Stimulated activated CD4-positive, alpha-beta T cell treated with anti-CD3 and anti-CD28 coated beads, Interleukin-4, amount 100 ng/mL, for 4 hours (primary cell): Measurements from ENCODE around the gene VARS2.
"Not testable (repeated sequence)": the region's sequence is repeated elsewhere in the genome, so short reads cannot be mapped to it uniquely, and the experiment has no call there.

Experiments
- DNase-seq, 2 experiments: peaks; one replicate each; pipeline ENCODE4 v3.0.0-alpha.2; 2020

VARS2 gene

GRCh38 chr6:30966154-30966553 lies 52.1 kb downstream of the VARS2 start:
- no peak for DNase-seq

- not testable (repeated sequence) for DNase-seq
Observed at GRCh38 chr6:30969171-30969570, 55.1 kb downstream of the VARS2 start.

DNA sequence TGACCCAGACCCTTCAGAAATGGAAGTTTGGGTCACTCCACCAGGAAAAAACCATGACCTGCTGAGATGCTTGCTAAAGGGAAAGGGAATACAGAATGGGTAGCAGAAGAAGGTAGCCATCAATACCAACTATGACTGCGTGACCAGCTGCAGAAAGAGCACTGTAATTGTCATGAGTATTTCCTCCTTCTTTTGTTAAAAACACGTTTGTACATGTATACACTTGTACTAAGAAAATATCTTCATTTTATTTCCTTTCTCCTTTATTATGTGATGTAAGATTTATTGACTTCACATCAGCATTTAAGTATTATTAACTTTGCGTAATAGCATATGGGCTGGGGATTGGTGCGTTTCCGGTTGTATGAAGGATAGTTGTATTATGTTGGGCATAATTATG lies 56.9 kb downstream of the VARS2 start:
- no peak for DNase-seq

DNA sequence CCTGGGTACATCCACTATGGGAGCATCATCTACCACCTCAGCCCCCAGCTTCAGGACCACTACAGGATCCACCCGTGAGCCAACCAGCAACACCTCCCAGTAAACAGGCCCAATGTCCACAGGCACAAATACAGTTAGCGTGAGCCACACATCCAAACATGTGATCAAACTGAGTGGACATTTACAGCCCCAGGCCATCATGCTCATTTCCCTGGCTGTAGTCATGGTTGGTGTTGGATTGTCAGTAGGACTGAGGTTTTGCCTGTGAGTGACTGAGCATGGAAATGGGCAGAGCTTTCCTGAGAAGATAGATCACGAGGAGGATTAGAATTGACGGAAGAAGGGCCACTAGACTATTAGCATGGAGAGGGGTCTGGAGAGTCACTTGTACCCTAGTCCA lies 58.8 kb downstream of the VARS2 start:
- no peak for DNase-seq

DNA sequence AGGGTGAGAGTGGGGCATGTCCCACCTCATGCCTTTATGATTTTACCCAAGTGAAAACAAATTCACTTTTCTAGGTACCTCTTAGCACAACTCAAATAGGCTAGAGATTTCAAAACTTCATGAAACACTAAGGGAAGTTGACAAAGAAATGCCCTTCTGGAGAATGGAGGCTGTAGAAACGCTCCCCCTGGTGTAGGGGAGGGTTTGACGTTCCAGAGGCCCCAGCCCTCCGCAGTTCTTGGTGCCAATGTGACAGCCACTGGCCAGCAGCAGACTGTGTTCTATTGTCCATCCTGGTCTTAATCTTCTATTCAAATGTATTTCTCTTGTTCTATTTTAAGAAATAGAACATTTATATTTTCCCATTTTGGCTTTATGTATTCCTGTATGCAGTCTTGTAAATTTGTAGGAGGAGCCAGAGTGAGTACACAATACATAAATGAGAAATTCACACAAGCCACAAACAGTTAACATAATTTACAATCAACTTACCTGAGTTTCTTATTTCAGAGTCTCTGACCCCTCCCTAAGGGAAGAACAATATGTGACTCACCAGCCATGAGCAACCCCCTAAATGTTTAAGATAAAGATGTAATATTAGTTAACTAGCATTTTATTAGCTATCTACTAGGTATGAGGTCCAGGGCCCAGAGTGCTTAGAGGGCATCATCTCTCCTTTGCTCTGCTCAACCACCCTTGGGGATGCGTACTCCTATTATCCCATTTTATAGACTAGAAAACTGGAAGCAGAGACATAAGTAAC lies 60.6 kb downstream of the VARS2 start:
- no peak for DNase-seq
